Airway epithelial cell (primary cell): ENCODE results near the gene TOR3A. TPM values are rescaled to one million over a fixed set of nuclear protein-coding genes. Genes with fewer than 3 reads are reported as not detected.

ENCODE experiments used
- total RNA-seq: library from RNA; depleted of rRNA; stranded (reverse); fragments of >200 nt; gene quantifications from 2 replicates; pipeline ENCODE4 v1.2.3, GENCODE V29; 2015

The TOR3A gene
- total RNA-seq = 41.3 and 47.0 TPM in 2 replicates

GRCh38 chr1:179081687-179082332 lies at the start of gene TOR3A:
TOR3A (plus strand) TSS chr1:179082070; CDS start chr1:179082129, 59 bp downstream.

Other genes with a start within 250 kb of the TOR3A start
- not detected in 2 replicates for gene ANGPTL1, start 211.0 kb upstream of the TOR3A start, total RNA-seq
- gene FAM20B, start 56.2 kb upstream of the TOR3A start, total RNA-seq = 19.1 and 21.2 TPM in 2 replicates
- gene ABL2, start 147.6 kb downstream of the TOR3A start, total RNA-seq = 9.3 and 9.6 TPM in 2 replicates
- gene SOAT1, start 211.7 kb downstream of the TOR3A start, total RNA-seq = 7.2 and 8.2 TPM in 2 replicates